GM23248 (cell line): ENCODE measurements around the gene ANO8. TPM values are rescaled to one million over a fixed set of nuclear protein-coding genes. Genes with fewer than 3 reads are reported as not detected.

Experiments
- DNase-seq: peaks from one replicate; pipeline ENCODE4 v3.0.0-alpha.2; 2015
- H2AFZ ChIP-seq: fragments of 200-600 bp; sonication (generic); 2 replicates; pipeline ENCODE4 v1.6.1; 2016; ENCODE audit warnings: antibody characterized with exemption
- H3F3A ChIP-seq: fragments of 200-600 bp; sonication (generic); 2 replicates; pipeline ENCODE4 v1.6.1; 2016; ENCODE audit warnings: mild to moderate bottlenecking, antibody characterized with exemption, mixed run types; ENCODE audit not compliant: insufficient read depth
- H3K27ac ChIP-seq: fragments of 200-600 bp; sonication (generic); 2 replicates; pipeline ENCODE4 v1.5.1; 2016; ENCODE audit warnings: mild to moderate bottlenecking
- H3K27me3 ChIP-seq: fragments of 200-600 bp; sonication (generic); replicated peaks from 2 replicates; pipeline ENCODE4 v1.6.1; 2016; ENCODE audit warnings: mild to moderate bottlenecking; ENCODE audit not compliant: insufficient read depth
- H3K36me3 ChIP-seq: fragments of 200-600 bp; sonication (generic); 2 replicates; pipeline ENCODE4 v1.6.1; 2016; ENCODE audit warnings: low read depth, mild to moderate bottlenecking
- H3K4me1 ChIP-seq: fragments of 200-600 bp; sonication (generic); 2 replicates; pipeline ENCODE4 v1.6.1; 2016; ENCODE audit warnings: mild to moderate bottlenecking; ENCODE audit not compliant: insufficient read depth
- H3K4me2 ChIP-seq: fragments of 200-600 bp; sonication (generic); one replicate; pipeline ENCODE4 v1.6.1; 2016; ENCODE audit warnings: mild to moderate bottlenecking; ENCODE audit not compliant: unreplicated experiment
- H3K4me3 ChIP-seq: fragments of 200-600 bp; sonication (generic); 2 replicates; pipeline ENCODE4 v1.5.1; 2016; ENCODE audit warnings: mild to moderate bottlenecking
- H3K79me2 ChIP-seq: fragments of 200-600 bp; sonication (generic); 2 replicates; pipeline ENCODE4 v1.6.1; 2016; ENCODE audit warnings: mild to moderate bottlenecking; ENCODE audit not compliant: insufficient read depth
- H3K9ac ChIP-seq: fragments of 200-600 bp; sonication (generic); 2 replicates; pipeline ENCODE4 v1.6.1; 2016; ENCODE audit warnings: mild to moderate bottlenecking
- H3K9me2 ChIP-seq: fragments of 200-600 bp; sonication (generic); 2 replicates; pipeline ENCODE4 v1.6.1; 2016; ENCODE audit warnings: mixed run types, mild to moderate bottlenecking, moderate library complexity; ENCODE audit not compliant: insufficient read depth
- H3K9me3 ChIP-seq: fragments of 200-600 bp; sonication (generic); one replicate; pipeline ENCODE4 v1.6.1; 2017; ENCODE audit warnings: low read depth
- H4K20me1 ChIP-seq: fragments of 200-600 bp; sonication (generic); 2 replicates; pipeline ENCODE4 v1.6.0; 2016; ENCODE audit not compliant: insufficient read depth
- EZH2 ChIP-seq: fragments of 200-600 bp; sonication (generic); IDR thresholded peaks from 2 replicates; pipeline ENCODE4 v1.6.1; 2018; ENCODE audit warnings: antibody characterized with exemption, mild to moderate bottlenecking; ENCODE audit not compliant: insufficient read depth, poor library complexity, severe bottlenecking
- EZH2phosphoT487 ChIP-seq: fragments of 200-600 bp; sonication (generic); IDR thresholded peaks from 2 replicates; pipeline ENCODE4 v1.6.1; 2018; ENCODE audit warnings: antibody characterized with exemption, moderate library complexity, mild to moderate bottlenecking, low read depth; ENCODE audit not compliant: insufficient read depth
- WGBS, 2 experiments: methylation state at CpG; one replicate each; pipeline ENCODE4 v1.1.6; 2015 to 2017; ENCODE audit warnings: low lambda C conversion rate in 2 of 2, low coverage in 1 of 2; ENCODE audit errors: missing lambda C conversion rate in 2 of 2; 5-methylcytosine and 5-hydroxymethylcytosine counted together
- in situ Hi-C: fragments of 300-500 bp; cut with MboI; formaldehyde crosslinking; loops from 2 replicates; pipeline ENCODE4 v1.15.0; 2020
- polyA plus RNA-seq: library from polyadenylated mRNA; unstranded; fragments of >200 nt; fragmentation: Nextera tagmentation; extraction: Ambion mirVana; gene quantifications from 2 replicates; pipeline ENCODE4 v1.2.1, GENCODE V29; 2016
- total RNA-seq: library from RNA; depleted of rRNA; stranded (reverse); fragments of >200 nt; shearing (Covaris generic); gene quantifications from 2 replicates; pipeline ENCODE4 v1.2.3, GENCODE V29; 2014

The ANO8 gene
- total and polyA plus RNA-seq, 2 experiments from 2014 or later, result 0.61 to 4.0 TPM

DNA sequence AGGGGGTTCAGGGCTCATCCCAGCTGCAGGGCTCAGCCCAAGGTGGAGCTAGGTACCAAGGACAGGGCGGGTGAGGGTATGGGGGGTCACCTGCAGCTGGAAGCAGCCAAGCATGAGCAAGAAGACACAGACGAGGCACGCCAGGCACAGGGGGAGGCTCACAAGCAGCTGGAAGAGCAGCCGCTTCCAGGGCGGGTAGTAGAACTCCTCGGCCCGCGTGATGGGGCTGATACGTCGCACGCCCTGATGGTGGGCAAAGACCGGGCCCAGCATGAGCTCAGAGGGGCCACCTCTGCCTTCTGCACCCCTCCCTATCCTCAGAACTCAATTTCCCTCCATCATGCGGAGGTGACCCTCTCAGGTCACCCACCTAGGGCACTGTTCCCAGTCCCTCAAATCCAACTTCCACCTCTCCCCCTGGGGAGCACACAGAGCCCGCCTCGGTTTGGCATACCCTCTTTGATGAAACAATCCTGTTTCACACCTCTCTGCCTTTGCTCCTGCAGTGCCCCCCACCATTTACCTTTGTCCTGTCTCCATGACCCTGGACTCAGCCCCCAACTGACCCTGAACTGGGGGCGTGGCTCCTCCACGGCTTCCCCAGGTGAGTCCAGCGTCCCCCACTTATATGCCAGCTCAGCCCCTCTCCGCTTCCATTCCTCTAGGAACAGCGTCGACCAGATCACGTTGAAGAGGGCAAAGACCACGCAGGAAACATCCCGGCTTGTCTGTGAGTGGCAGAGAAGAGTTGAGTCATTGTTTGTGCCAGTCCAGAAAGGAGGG is 4.2 kb downstream of the ANO8 start:
- H3K4me3 ChIP-seq, result no peak overlapping the region
- no peak overlapping the region for H3K27ac ChIP-seq
- no peaks in the 10 kb centered on the region for H3K9me2 ChIP-seq
- no peaks in the 10 kb centered on the region for H4K20me1 ChIP-seq
- H3K4me2 ChIP-seq, result no peak overlapping the region
- no peak overlapping the region for H2AFZ ChIP-seq
- H3K79me2 ChIP-seq, result no peaks in the 10 kb centered on the region
- 95% methylated on average over 24 of the region's 24 CpGs for WGBS, 2 experiments
- H3K4me1 ChIP-seq, result peaks cover 6% of the 10 kb centered on the region; the same call in 1 of the 2 replicates
- TF ChIP-seq EZH2phosphoT487, result no peak
- no peak for TF ChIP-seq EZH2
- H3F3A ChIP-seq, result 0 out of 2 replicates have a peak, but pooled peaks cover 17% of the 10 kb centered on the region
- no peaks in the 10 kb centered on the region for H3K27me3 ChIP-seq
- H3K9me3 ChIP-seq, result no peaks in the 10 kb centered on the region
- no peak for DNase-seq
- in situ Hi-C loops, result no loop called here
- no peak overlapping the region for H3K9ac ChIP-seq
- no peaks in the 10 kb centered on the region for H3K36me3 ChIP-seq

DNA sequence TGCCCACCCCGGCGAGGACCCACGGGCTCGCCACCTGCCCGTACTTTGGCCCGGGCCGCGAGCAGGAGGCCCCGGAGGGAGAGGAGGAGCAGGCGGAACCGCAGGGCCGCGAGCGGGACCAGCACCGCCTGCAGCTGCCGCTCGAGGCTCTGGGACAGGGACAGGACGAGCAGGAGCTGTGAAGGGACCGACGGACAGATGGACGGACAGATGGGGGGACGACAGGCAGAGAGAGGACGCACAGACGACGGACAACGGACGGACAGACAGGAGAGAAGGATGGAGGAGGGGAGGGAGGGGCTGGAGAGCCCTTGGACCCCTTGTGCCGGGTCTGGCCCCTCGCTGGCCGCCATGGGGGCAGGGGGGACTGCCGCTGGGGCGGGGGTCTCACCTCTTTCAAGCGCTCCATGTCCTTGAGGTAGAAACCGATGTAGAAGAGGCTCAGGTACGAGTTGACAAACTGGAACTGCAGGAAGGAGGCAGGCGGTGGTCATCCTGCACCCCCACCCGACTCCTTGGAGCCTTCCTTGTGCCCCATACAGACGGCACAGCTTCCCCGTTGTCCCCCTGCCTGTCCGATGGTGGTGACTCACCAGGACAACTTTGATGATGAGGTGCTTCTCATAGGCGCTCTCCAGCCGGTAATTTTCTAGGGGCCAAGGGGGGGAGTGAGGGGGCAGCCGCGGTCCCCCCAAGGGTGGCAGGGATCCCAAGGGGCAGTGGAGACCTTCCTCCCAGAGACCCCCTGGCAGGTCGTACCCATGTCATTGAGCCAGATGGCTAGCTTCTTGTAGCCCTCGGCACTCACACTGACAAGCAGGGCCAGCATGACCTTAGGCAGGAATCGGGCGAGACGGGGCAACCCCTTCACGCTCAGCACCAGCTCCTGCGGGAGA is 5.0 kb downstream of the ANO8 start:
- 0 out of 2 replicates have a peak, but pooled peaks cover 12% of the 10 kb centered on the region for H3F3A ChIP-seq
- in situ Hi-C loops, result no loop called here
- no peaks in the 10 kb centered on the region for H4K20me1 ChIP-seq
- no peak overlapping the region for H3K4me2 ChIP-seq
- DNase-seq, result no peak
- no peak overlapping the region for H3K4me3 ChIP-seq
- H3K9ac ChIP-seq, result no peak overlapping the region
- H3K9me3 ChIP-seq, result no peaks in the 10 kb centered on the region
- no peaks in the 10 kb centered on the region for H3K79me2 ChIP-seq
- no peak overlapping the region for H2AFZ ChIP-seq
- no peak for TF ChIP-seq EZH2phosphoT487
- TF ChIP-seq EZH2, result no peak
- WGBS, 2 experiments, result 88 to 90% methylated on average over 36 to 51 of the region's 51 CpGs
- no peaks in the 10 kb centered on the region for H3K36me3 ChIP-seq
- H3K4me1 ChIP-seq, result no peaks in the 10 kb centered on the region
- no peaks in the 10 kb centered on the region for H3K27me3 ChIP-seq
- H3K27ac ChIP-seq, result no peak overlapping the region
- H3K9me2 ChIP-seq, result no peaks in the 10 kb centered on the region

DNA sequence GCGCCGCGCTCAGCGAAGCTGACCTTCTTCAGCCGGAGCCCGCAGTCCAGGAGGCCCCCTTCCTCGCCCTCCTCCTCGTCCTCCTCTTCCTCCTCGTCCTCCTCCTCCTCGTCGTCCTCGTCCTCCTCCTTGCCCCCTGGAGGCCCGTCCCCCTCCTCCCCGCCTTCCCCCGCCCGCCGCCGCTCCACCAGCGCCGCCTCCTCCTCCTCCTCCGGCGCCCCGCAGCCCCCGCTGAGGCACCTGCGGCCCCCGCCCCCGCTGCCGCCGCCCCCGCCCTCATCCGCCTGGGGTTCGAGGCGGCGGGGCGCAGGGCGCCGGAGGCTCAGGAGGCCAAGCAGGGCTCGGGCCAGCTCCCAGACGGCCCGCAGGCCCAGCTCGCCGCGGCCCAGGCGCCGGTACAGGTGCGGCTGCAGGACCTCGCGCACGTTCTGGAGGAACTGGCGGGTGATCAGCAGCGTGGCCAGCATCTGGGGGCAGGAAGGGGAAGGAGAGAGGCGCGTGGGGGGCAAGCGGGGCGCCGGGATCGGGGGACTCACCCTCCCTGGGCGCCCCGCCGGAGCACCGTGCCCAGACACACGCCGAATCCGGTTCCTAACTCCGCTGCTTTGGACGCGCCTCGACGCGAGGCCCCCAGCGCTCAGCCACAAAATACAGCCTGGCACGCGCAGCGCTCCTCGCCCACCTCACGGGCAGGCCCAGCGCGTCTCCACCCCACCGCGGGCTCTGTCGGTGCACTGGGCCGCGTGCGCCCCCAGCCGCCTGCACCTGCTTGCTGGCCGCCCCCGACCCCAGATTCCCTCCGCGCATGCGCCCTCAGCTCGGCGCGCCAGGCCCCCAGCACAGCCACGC is 5.9 kb downstream of the ANO8 start:
- in situ Hi-C loops, result no loop called here
- no peak overlapping the region for H3K4me2 ChIP-seq
- no peak overlapping the region for H3K9ac ChIP-seq
- H3K4me3 ChIP-seq, result no peak overlapping the region
- no peak overlapping the region for H3K27ac ChIP-seq
- H3K27me3 ChIP-seq, result no peaks in the 10 kb centered on the region
- no peaks in the 10 kb centered on the region for H4K20me1 ChIP-seq
- H3K9me3 ChIP-seq, result no peaks in the 10 kb centered on the region
- TF ChIP-seq EZH2 (no peak), EZH2phosphoT487 (no peak)
- 90 to 100% methylated on average over 1 to 94 of the region's 94 CpGs for WGBS, 2 experiments
- DNase-seq, result no peak
- no peaks in the 10 kb centered on the region for H3K4me1 ChIP-seq
- H2AFZ ChIP-seq, result no peak overlapping the region
- 0 out of 2 replicates have a peak, but pooled peaks cover 12% of the 10 kb centered on the region for H3F3A ChIP-seq
- H3K36me3 ChIP-seq, result no peaks in the 10 kb centered on the region
- H3K9me2 ChIP-seq, result no peaks in the 10 kb centered on the region
- no peaks in the 10 kb centered on the region for H3K79me2 ChIP-seq
